Chondrocyte (in vitro differentiated cells): ENCODE data around the gene CCDC148. TPM values are rescaled to one million over a fixed set of nuclear protein-coding genes. Genes with fewer than 3 reads are reported as not detected.

Source experiments
- DNase-seq: peaks from one replicate; pipeline ENCODE4 v3.0.0; 2021; ENCODE audit warnings: mixed read lengths, low spot score
- H3K27ac Mint-ChIP-seq: one replicate; pipeline ENCODE4 v1.8.0; 2021; ENCODE audit warnings: mild to moderate bottlenecking, moderate library complexity, mixed read lengths; ENCODE audit not compliant: unreplicated experiment
- H3K27me3 Mint-ChIP-seq: 2 replicates; pipeline ENCODE4 v1.8.0; 2021; ENCODE audit warnings: low read depth, mixed read lengths
- H3K36me3 Mint-ChIP-seq: 2 replicates; pipeline ENCODE4 v1.8.0; 2021; ENCODE audit warnings: low read depth, mixed read lengths
- H3K4me1 Mint-ChIP-seq: 2 replicates; pipeline ENCODE4 v1.8.0; 2021; ENCODE audit warnings: low read depth, mild to moderate bottlenecking, mixed read lengths
- H3K4me3 Mint-ChIP-seq: one replicate; pipeline ENCODE4 v1.8.0; 2021; ENCODE audit warnings: mild to moderate bottlenecking, moderate library complexity, mixed read lengths; ENCODE audit not compliant: unreplicated experiment
- H3K9me3 Mint-ChIP-seq: 2 replicates; pipeline ENCODE4 v1.8.0; 2021; ENCODE audit warnings: low read depth, mixed read lengths
- CTCF ChIP-seq: fragments of 200-600 bp; sonication (generic); IDR thresholded peaks from 2 replicates; pipeline ENCODE4 v1.5.0; 2021; ENCODE audit warnings: antibody characterized with exemption, mild to moderate bottlenecking, moderate library complexity
- total RNA-seq: library from RNA; stranded (reverse); gene quantifications from 3 replicates; pipeline ENCODE4 v1.2.1, GENCODE V29; 2021

The CCDC148 gene
- total RNA-seq, 1 donor from 2014 or later, result 0.52 TPM

DNA sequence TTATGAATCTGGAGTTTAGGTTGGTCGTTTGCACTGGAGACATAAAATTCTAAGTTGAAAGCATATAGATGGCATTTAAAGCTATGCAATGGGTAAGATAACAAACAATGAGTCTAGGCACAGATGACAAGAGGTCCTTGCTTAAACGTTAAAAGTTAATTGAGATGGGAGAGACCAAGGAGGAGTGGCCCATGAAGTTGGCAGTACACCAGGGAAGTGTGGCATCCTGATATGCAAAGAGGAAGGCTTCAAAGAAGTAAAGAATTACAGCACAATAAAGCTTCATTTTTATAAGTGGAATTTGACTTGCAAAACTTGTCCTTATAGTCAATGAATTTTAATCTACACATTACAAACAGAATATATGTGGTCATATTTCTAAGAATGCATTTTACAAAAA is 331.7 kb downstream of the CCDC148 start:
- Mint-ChIP-seq H3K9me3 (no peaks in the 10 kb centered on the region), H3K27ac (no peak overlapping the region), H3K4me3 (no peak overlapping the region), H3K27me3 (no peaks in the 10 kb centered on the region), H3K4me1 (peaks cover 19% of the 10 kb centered on the region), H3K36me3 (no peaks in the 10 kb centered on the region)
- no peak for DNase-seq
- TF ChIP-seq CTCF, result no peak

Other genes with a start within 250 kb of the CCDC148 start
- 34.9 to 69.3 TPM (median 39.4 TPM) in 3 replicates for gene PKP4, start 199 bp upstream of the CCDC148 start, total RNA-seq